Right ventricle myocardium superior (tissue), 1 donor: ENCODE results near the gene PACS1. TPM values are rescaled to one million over a fixed set of nuclear protein-coding genes. Genes with fewer than 3 reads are reported as not detected.
A peak's percentile ranks its signal among the peaks of the same experiment; 100 is the strongest.
"Not testable (repeated sequence)": the region's sequence is repeated elsewhere in the genome, so short reads cannot be mapped to it uniquely, and the experiment has no call there.

Source experiments
- ATAC-seq: fragments of 200-7000 bp; cut with Tn5 transposase; one replicate; pipeline ENCODE4 v1.9.1; 2020; ENCODE audit warnings: mild to moderate bottlenecking; ENCODE audit not compliant: poor library complexity
- DNase-seq: peaks from one replicate; pipeline ENCODE4 v3.0.0-alpha.2; 2020
- intact Hi-C: fragments of 100-400 bp; cut with DNase I; formaldehyde crosslinking; loops from one replicate; pipeline ENCODE4 v1.11.2; 2022
- total RNA-seq: library from RNA; stranded (reverse); fragmentation: NEBNext Ultra II Directional; extraction: Animal tissue kit (Norgen Biotek cat#: 25700); gene quantifications from one replicate; pipeline ENCODE4 v1.2.1, GENCODE V29; 2021
- donor health status: DM: no; HTN: yes; CAD: no; lungs with severe emphysema.

The PACS1 gene
- total RNA-seq, 1 donor from 2014 or later = 46.5 TPM

- intact Hi-C loops = no loop called here
- DNase-seq (peak; percentile 62), ATAC-seq (peak; percentile 58)
Observed at GRCh38 chr11:66068923-66069714, 953 bp upstream of the PACS1 start.

GRCh38 chr11:66070604-66071380 is 720 bp downstream of the PACS1 start:
- intact Hi-C loops = loop anchor here (5.0 kb wide), 1 partner anchor 57 kb away; no protein-coding TSS in a partner anchor
- ATAC-seq = peak; percentile 11
- peak; percentile 81 for DNase-seq

GRCh38 chr11:66071381-66071801 is 1.3 kb downstream of the PACS1 start:
- intact Hi-C loops = loop anchor here (5.0 kb wide), 1 partner anchor 56 kb away; no protein-coding TSS in a partner anchor
- ATAC-seq (no peak), DNase-seq (no peak)

GRCh38 chr11:66072081-66072480 is 2.0 kb downstream of the PACS1 start:
- ATAC-seq = no peak
- no peak for DNase-seq
- intact Hi-C loops = loop anchor here (5.0 kb wide), 1 partner anchor 55 kb away; no protein-coding TSS in a partner anchor

GRCh38 chr11:66072518-66072917 is 2.4 kb downstream of the PACS1 start:
- intact Hi-C loops = loop anchor here (5.0 kb wide), 1 partner anchor 55 kb away; no protein-coding TSS in a partner anchor
- no peak for DNase-seq

GRCh38 chr11:66073669-66074068 is 3.6 kb downstream of the PACS1 start:
- ATAC-seq (no peak), DNase-seq (no peak)
- intact Hi-C loops = loop anchor here (5.0 kb wide), 1 partner anchor 54 kb away; no protein-coding TSS in a partner anchor

More at GRCh38 chr11:66072518-66072917, 2.4 kb downstream of the PACS1 start:
- no peak for ATAC-seq

GRCh38 chr11:66075273-66075672 is 5.2 kb downstream of the PACS1 start:
- no peak for DNase-seq
- intact Hi-C loops = no loop called here
- ATAC-seq = no peak

- intact Hi-C loops = no loop called here
- ATAC-seq (peak; percentile 10), DNase-seq (no peak)
Observed at GRCh38 chr11:66076561-66076960, 6.5 kb downstream of the PACS1 start.

- ATAC-seq (no peak), DNase-seq (no peak)
- intact Hi-C loops = no loop called here
Observed at GRCh38 chr11:66077927-66078326, 7.9 kb downstream of the PACS1 start.

GRCh38 chr11:66078949-66079348 is 8.9 kb downstream of the PACS1 start:
- DNase-seq, intact Hi-C loops, ATAC-seq: not testable (repeated sequence)

GRCh38 chr11:66080055-66080817 is 10.2 kb downstream of the PACS1 start:
- ATAC-seq (no peak), DNase-seq (no peak)
- intact Hi-C loops = no loop called here

GRCh38 chr11:66081505-66081904 is 11.4 kb downstream of the PACS1 start:
- intact Hi-C loops = no loop called here
- DNase-seq = peak; percentile 71
- ATAC-seq = peak; percentile 47

- DNase-seq (no peak), ATAC-seq (peak; percentile 14)
- intact Hi-C loops = no loop called here
Observed at GRCh38 chr11:66082946-66083698, 13.1 kb downstream of the PACS1 start.

GRCh38 chr11:66083767-66084166 is 13.7 kb downstream of the PACS1 start:
- DNase-seq (no peak), ATAC-seq (no peak)
- intact Hi-C loops = no loop called here

GRCh38 chr11:66084821-66085475 is 14.9 kb downstream of the PACS1 start:
- no peak for DNase-seq
- intact Hi-C loops = no loop called here
- ATAC-seq = no peak

- no peak for DNase-seq
- peak; percentile 34 for ATAC-seq
Observed at GRCh38 chr11:66087148-66087908, 17.3 kb downstream of the PACS1 start.

GRCh38 chr11:66089067-66089466 is 19.0 kb downstream of the PACS1 start:
- intact Hi-C loops = no loop called here
- ATAC-seq = no peak
- DNase-seq = no peak

More at GRCh38 chr11:66087148-66087908, 17.3 kb downstream of the PACS1 start:
- intact Hi-C loops = no loop called here
